HUDEP-2 (cell line): ENCODE measurements around the gene BAG1.

Source experiments
- DNase-seq, 76 experiments: peaks; one replicate each; lab custom pipeline; 2025; ENCODE audit not compliant: unreplicated experiment in 76 of 76; lab: John Stamatoyannopoulos, UW

The BAG1 gene

GRCh38 chr9:33245341-33245740 lies 19.2 kb downstream of the BAG1 start:
- DNase-seq: no peak

GRCh38 chr9:33244137-33244784 lies 20.2 kb downstream of the BAG1 start:
- DNase-seq: no peak

DNA sequence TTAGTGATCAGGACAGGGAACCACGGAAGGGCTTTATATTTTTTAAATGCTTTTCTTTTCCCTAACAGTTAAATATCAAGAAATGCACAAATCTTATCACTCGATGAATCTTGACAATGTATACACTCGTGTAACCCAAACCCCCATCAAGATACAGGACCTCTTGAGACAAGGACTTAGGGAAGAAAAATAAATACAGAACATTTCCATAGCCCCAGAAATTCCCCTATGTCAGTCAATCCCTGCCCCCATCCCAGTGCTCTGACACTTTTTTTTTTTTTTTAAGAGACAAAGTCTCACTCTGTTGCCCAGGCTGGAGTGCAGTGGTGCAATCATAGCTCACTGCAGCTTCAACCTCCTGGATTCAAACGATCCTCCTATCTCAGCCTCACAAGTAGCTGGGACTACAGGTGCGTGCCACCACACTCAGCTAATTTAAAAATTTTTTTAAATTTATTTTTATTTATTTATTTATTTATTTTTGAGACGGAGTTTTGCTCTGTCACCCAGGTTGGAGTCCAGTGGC lies 21.8 kb downstream of the BAG1 start:
- DNase-seq: no peak

DNA sequence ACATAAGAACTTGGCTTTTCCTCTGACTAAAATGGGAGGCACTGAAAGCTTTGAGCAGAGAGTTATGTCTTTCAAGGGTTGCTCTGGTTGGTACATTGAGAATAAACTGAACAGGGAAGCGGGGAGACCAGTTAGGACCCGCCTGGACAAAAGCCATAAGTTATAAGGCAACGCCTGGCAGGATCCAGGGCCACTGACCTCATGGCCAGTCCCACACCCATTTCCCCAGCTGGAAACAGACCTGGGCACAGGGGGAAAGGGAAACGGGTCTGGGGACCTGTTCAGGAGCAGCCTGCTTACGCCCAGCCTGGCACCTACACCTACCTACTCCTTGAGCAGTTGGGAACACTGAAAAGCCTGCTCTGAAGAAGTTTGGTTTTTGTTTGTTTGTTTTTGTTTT lies 23.2 kb downstream of the BAG1 start:
- no peak for DNase-seq

- DNase-seq: peak in 72 of 76 experiments; percentile 17 to 87 (median 63)
Measured at GRCh38 chr9:33239921-33240320, 24.6 kb downstream of the BAG1 start, which contains the start of gene SPINK4. SPINK4 (plus strand) TSS chr9:33240167; CDS start chr9:33240209, 42 bp downstream.

DNA sequence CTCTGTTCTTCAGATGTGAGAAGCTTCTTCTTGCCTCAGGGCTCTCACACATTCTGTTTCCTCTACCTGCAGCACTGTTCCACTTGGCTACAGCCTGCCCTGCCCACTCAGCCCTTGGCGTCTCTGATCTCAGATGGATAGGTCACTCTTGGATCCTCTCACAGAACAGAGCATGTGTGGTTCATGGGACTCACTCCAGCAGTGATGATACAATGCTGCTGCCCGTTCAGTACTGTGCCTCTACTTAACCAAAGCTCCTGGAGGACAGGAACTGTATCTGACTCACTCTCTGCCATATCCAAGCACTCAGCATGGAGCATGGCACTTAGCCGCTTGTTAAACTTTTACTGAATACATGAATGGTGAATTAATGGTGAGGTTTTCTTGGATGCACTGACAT lies 27.9 kb downstream of the BAG1 start:
- no peak for DNase-seq

- DNase-seq: no peak
Measured at GRCh38 chr9:33234511-33235467, 29.7 kb downstream of the BAG1 start.

DNA sequence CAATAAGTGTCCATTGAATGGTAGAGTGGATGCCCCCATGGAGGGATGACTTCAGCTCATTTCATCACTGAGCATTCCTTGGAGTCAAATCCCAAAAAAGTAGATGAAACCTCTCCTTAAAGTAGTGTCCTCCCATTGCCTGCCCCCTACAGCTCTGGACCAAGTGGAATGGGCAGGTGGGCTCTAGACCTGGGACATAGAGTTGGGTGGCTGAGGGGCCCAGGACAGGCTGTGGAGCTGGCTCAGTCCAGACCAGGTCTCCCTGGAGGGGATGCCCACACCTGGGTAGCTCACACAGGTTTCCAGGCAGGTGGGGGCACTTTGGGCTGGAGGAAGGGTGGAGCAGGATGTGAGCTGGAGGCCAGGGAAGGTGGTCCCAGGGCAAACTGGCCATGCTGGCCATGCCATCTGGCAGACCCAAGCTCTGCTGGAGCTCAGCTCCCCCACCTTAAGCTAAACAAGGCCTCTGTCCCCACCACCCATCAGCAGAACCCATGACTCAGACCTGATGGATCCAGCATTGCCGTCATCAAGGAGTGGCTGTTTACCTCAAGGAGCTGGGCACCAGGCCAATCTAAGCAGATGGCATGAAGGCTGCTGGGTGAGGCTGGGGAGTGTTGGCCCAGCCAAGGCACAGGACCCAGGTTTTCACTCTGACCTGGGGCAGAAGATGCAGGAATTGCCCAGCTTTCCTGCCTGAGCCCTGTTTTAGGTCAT lies 30.7 kb downstream of the BAG1 start:
- peak in 68 of 76 experiments; percentile 4 to 81 (median 58) for DNase-seq

DNA sequence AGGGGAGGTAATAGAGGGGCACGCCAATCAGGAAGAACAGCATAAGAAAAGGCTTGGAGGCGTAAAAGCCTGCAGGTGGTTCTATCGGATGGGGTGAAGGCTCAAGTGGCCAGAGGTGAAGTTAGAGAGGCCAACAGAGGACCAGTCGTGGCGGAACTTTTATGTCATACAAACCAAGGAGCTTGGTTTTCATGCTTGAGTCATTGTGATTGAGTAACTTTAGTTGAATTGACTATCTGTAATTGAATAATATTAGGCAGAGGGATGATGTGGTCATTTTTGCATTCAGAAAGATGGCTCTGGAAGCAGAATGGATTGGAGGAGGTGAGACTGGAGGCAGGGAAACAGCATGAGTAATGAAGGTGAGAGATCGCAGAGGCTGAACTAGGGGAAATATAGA lies 31.7 kb downstream of the BAG1 start:
- no peak for DNase-seq

- DNase-seq: no peak
Measured at GRCh38 chr9:33231623-33231942, 32.9 kb downstream of the BAG1 start.

GRCh38 chr9:33230756-33231622 lies 33.5 kb downstream of the BAG1 start:
- DNase-seq: no peak

DNA sequence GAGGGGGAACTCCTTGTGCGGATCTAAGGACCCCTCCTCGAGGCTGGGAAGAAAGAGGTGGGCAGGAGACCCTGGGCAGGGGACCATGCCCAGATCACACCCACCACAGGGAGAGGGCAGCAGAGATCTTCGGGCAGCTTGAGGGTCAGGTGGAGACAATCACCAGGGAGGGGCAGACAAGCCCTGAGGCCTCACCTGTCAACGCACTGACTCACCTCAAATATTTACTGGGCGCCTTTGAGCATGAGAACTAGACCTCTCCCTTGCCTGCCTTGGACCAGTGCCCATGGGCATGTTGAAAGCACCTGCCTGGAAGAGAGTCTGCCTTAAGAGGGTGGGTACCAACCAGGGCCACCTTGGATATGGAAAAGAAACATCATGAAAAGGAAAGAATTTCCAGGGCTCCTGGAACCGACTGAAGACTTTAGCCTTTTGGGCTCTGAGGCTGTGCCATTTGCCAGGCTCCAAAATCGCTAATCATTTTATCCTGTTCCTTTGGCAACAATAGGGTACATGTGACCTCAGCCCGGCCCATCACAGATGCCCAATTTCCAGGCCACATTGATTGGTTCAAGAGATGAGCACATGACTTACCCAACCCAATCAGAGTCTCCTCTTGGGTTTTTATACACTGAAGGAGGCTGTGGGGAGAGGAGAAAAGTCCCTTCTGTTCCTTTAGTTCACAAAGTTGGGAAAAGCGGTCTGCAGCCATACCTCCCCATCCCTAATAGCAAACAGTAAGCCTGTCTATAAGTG lies 35.0 kb downstream of the BAG1 start:
- DNase-seq: no peak

GRCh38 chr9:33228606-33229005 lies 35.9 kb downstream of the BAG1 start:
- DNase-seq: no peak

- DNase-seq: no peak
Measured at GRCh38 chr9:33227741-33228140, 36.8 kb downstream of the BAG1 start.

DNA sequence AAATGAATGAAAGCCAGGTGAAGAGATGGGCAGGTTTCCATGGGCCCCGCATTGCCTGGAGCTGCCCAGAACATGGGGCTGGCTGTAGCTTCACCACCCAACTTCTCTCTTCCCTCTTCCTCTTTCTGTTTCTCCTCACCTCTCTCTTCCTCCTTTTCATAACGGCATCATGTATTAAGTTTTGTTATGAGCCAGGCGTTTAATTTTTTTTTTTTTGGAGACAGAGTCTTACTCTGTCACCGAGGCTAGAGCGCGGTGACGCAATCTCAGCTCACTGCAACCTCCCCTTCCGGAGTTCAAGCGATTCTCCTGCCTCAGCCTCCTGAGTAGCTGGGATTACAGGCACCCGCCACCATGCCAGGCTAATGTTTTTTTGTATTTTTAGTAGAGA lies 37.5 kb downstream of the BAG1 start:
- DNase-seq: no peak

DNA sequence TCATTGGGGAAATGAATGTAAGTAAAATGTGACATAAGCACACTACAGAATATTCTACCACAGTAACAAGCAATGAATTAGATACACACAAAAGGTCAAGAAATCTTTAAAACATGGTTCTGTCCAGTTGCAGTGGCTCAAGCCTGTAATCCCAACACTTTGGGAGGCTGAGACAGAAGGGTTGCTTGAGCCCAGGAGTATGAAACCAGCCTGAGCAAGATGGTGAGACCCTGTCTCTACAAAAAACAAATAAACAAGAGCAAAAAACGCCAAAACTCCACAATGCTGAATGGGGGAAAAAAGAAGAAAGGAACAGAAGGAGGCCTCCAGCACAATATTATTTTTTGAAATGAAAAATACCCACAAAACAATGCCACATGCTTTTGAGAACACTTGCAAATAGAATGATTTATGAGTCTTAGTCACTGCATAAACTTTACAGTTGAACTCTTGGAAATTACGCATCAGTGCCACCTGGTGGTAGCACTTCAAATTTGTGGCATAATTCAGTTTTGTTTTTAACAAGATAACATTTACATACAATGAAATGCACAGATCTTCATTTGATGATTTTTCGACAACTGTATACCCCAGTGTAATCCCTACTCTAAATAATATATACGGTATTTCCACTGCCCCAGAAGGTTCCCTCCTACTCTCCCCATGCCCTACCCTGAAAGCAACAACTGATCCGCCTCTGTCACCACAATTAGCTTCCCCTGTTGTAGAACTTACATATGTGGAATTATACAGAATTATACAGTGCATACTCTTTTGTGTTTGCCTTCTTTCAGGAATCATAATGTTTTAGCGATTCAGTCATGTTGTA lies 39.0 kb downstream of the BAG1 start:
- DNase-seq: peak in 48 of 76 experiments; percentile 3 to 65 (median 34)

GRCh38 chr9:33223696-33224095 lies 40.8 kb downstream of the BAG1 start:
- DNase-seq: peak in 2 of 76 experiments; percentile 5 to 7

GRCh38 chr9:33222031-33222430 lies 42.5 kb downstream of the BAG1 start:
- no peak for DNase-seq

GRCh38 chr9:33221568-33221884 lies 43.0 kb downstream of the BAG1 start:
- no peak for DNase-seq
